H9 (cell line): ENCODE data around the gene PMEPA1. TPM values are rescaled to one million over a fixed set of nuclear protein-coding genes. Genes with fewer than 3 reads are reported as not detected.

Source experiments
- DNase-seq: peaks from one replicate; pipeline ENCODE4 v3.0.0-alpha.2; 2017
- H2AFZ ChIP-seq: one replicate; pipeline ENCODE4 v1.6.1; 2013; ENCODE audit warnings: mild to moderate bottlenecking, low read length, control low read depth, moderate library complexity
- H2AK5ac ChIP-seq: 2 replicates; pipeline ENCODE4 v1.6.1; 2013; ENCODE audit warnings: low read length, control low read depth, mixed read lengths; ENCODE audit not compliant: insufficient read length
- H2BK120ac ChIP-seq: one replicate; pipeline ENCODE4 v1.6.1; 2013; ENCODE audit warnings: low read depth, mild to moderate bottlenecking, low read length, control low read depth, inconsistent platforms; ENCODE audit not compliant: poor library complexity, severe bottlenecking
- H2BK12ac ChIP-seq: 2 replicates; pipeline ENCODE4 v1.6.1; 2013; ENCODE audit warnings: low read length, control low read depth, mixed read lengths, low read depth; ENCODE audit not compliant: insufficient read length
- H2BK15ac ChIP-seq: 2 replicates; pipeline ENCODE4 v1.6.1; 2013; ENCODE audit warnings: low read depth, low read length, control low read depth
- H2BK20ac ChIP-seq: one replicate; pipeline ENCODE4 v1.6.1; 2013; ENCODE audit warnings: low read depth, mild to moderate bottlenecking, low read length, control low read depth, inconsistent platforms; ENCODE audit not compliant: poor library complexity, severe bottlenecking
- H2BK5ac ChIP-seq: 2 replicates; pipeline ENCODE4 v1.6.1; 2013; ENCODE audit warnings: low read length, control low read depth, mixed read lengths; ENCODE audit not compliant: insufficient read length
- H3K14ac ChIP-seq: 2 replicates; pipeline ENCODE4 v1.6.1; 2013; ENCODE audit warnings: low read length, control low read depth; ENCODE audit not compliant: insufficient read depth
- H3K18ac ChIP-seq: 2 replicates; pipeline ENCODE4 v1.6.1; 2013; ENCODE audit warnings: low read depth, mild to moderate bottlenecking, mixed read lengths, low read length, control low read depth; ENCODE audit not compliant: insufficient read length
- H3K23ac ChIP-seq: 2 replicates; pipeline ENCODE4 v1.6.1; 2013; ENCODE audit warnings: low read length, control low read depth, mixed read lengths, low read depth; ENCODE audit not compliant: insufficient read length
- H3K23me2 ChIP-seq: 2 replicates; pipeline ENCODE4 v1.6.1; 2013; ENCODE audit warnings: low read depth, mild to moderate bottlenecking, mixed read lengths, low read length, control low read depth; ENCODE audit not compliant: insufficient read length, poor library complexity, severe bottlenecking
- H3K27ac ChIP-seq: 2 replicates; pipeline ENCODE4 v1.5.1; 2013; ENCODE audit warnings: low read length, control low read depth, mixed read lengths, low read depth; ENCODE audit not compliant: insufficient read length
- H3K27me3 ChIP-seq: 2 replicates; pipeline ENCODE4 v1.6.1; 2013; ENCODE audit warnings: low read length, control low read depth, inconsistent platforms; ENCODE audit not compliant: insufficient read depth
- H3K4ac ChIP-seq: 2 replicates; pipeline ENCODE4 v1.6.1; 2013; ENCODE audit warnings: low read depth, mild to moderate bottlenecking, control low read depth, inconsistent platforms, low read length, moderate library complexity
- H3K4me1 ChIP-seq: 2 replicates; pipeline ENCODE4 v1.6.1; 2013; ENCODE audit warnings: low read length, control low read depth, inconsistent platforms; ENCODE audit not compliant: insufficient read depth
- H3K4me2 ChIP-seq: 2 replicates; pipeline ENCODE4 v1.6.1; 2013; ENCODE audit warnings: low read length, control low read depth, mixed read lengths; ENCODE audit not compliant: insufficient read length, insufficient read depth
- H3K56ac ChIP-seq: 2 replicates; pipeline ENCODE4 v1.6.1; 2013; ENCODE audit warnings: low read depth, mild to moderate bottlenecking, mixed read lengths, low read length, control low read depth; ENCODE audit not compliant: insufficient read length
- H3K79me1 ChIP-seq: 2 replicates; pipeline ENCODE4 v1.6.1; 2013; ENCODE audit warnings: low read depth, mild to moderate bottlenecking, moderate library complexity, low read length, control low read depth, inconsistent platforms; ENCODE audit not compliant: insufficient read depth, poor library complexity, severe bottlenecking
- H3K79me2 ChIP-seq: 2 replicates; pipeline ENCODE4 v1.6.1; 2013; ENCODE audit warnings: low read length, control low read depth, inconsistent platforms; ENCODE audit not compliant: insufficient read depth
- H3K9ac ChIP-seq: 2 replicates; pipeline ENCODE4 v1.6.1; 2013; ENCODE audit warnings: low read length, control low read depth, mixed read lengths; ENCODE audit not compliant: insufficient read length; ENCODE audit errors: extremely low read depth
- H3K9me3 ChIP-seq: one replicate; pipeline ENCODE4 v1.6.1; 2013; ENCODE audit warnings: low read depth, low read length, inconsistent platforms; ENCODE audit not compliant: control insufficient read depth
- H3T11ph ChIP-seq: one replicate; pipeline ENCODE4 v1.6.1; 2013; ENCODE audit warnings: mild to moderate bottlenecking, low read length, control low read depth, inconsistent platforms
- H4K20me1 ChIP-seq: one replicate; pipeline ENCODE4 v1.6.1; 2013; ENCODE audit not compliant: control insufficient read depth, insufficient read length, insufficient read depth
- H4K5ac ChIP-seq: 2 replicates; pipeline ENCODE4 v1.6.1; 2013; ENCODE audit warnings: low read depth, mild to moderate bottlenecking, mixed read lengths, low read length, control low read depth; ENCODE audit not compliant: insufficient read length
- H4K8ac ChIP-seq: replicated peaks from 2 replicates; pipeline ENCODE4 v1.6.1; 2013; ENCODE audit warnings: low read length, control low read depth, mixed read lengths, low read depth; ENCODE audit not compliant: insufficient read length
- H4K91ac ChIP-seq: 2 replicates; pipeline ENCODE4 v1.6.1; 2013; ENCODE audit warnings: low read depth, mild to moderate bottlenecking, moderate library complexity, mixed read lengths, low read length, control low read depth; ENCODE audit not compliant: insufficient read length
- H3K27ac Mint-ChIP-seq, 3 experiments: 2 replicates in 2 of 3; 3 replicates in 1 of 3; pipeline ENCODE4 v1.8.0; 2020 to 2021; ENCODE audit warnings: mixed read lengths in 3 of 3, mild to moderate bottlenecking in 1 of 3, moderate library complexity in 1 of 3
- H3K27me3 Mint-ChIP-seq: 2 replicates; pipeline ENCODE4 v1.8.0; 2021; ENCODE audit warnings: low read depth, mild to moderate bottlenecking, moderate library complexity, mixed read lengths
- H3K36me3 Mint-ChIP-seq, 3 experiments: 2 replicates in 2 of 3; 3 replicates in 1 of 3; pipeline ENCODE4 v1.8.0; 2020 to 2021; ENCODE audit warnings: low read depth in 3 of 3, mixed read lengths in 3 of 3; ENCODE audit not compliant: insufficient read depth in 1 of 3
- H3K4me1 Mint-ChIP-seq, 2 experiments: 2 replicates each; pipeline ENCODE4 v1.8.0; 2020; ENCODE audit warnings: mixed read lengths in 2 of 2
- H3K4me3 Mint-ChIP-seq, 2 experiments: 2 replicates in 1 of 2; 3 replicates in 1 of 2; pipeline ENCODE4 v1.8.0; 2020 to 2021; ENCODE audit warnings: mild to moderate bottlenecking in 2 of 2, mixed read lengths in 2 of 2, moderate library complexity in 1 of 2
- H3K9me3 Mint-ChIP-seq, 2 experiments: 2 replicates in 1 of 2; 3 replicates in 1 of 2; pipeline ENCODE4 v1.8.0; 2020; ENCODE audit warnings: mild to moderate bottlenecking in 2 of 2, mixed read lengths in 2 of 2, moderate library complexity in 1 of 2
- WGBS: extraction: QIAGEN DNeasy Blood & Tissue Kit; methylation state at CpG from one replicate; pipeline ENCODE4 v1.1.7; 2013; ENCODE audit warnings: missing lambda C conversion rate, low lambda C conversion rate, mixed read lengths; ENCODE audit not compliant: insufficient read length; ENCODE audit errors: extremely low coverage; 5-methylcytosine and 5-hydroxymethylcytosine counted together
- total RNA-seq: library from RNA; stranded (reverse); gene quantifications from 2 replicates; pipeline ENCODE4 v1.2.1, GENCODE V29; 2021
- TF ChIP-seq, protein P1 (sequence below): fragments of 200-600 bp; sonication (generic); conservative IDR thresholded peaks from 3 replicates; pipeline ENCODE4 v1.8.0; 2021; ENCODE audit warnings: antibody characterized with exemption, mild to moderate bottlenecking

The PMEPA1 gene
- total RNA-seq, 1 experiment from 2014 or later = 34.6 TPM

DNA sequence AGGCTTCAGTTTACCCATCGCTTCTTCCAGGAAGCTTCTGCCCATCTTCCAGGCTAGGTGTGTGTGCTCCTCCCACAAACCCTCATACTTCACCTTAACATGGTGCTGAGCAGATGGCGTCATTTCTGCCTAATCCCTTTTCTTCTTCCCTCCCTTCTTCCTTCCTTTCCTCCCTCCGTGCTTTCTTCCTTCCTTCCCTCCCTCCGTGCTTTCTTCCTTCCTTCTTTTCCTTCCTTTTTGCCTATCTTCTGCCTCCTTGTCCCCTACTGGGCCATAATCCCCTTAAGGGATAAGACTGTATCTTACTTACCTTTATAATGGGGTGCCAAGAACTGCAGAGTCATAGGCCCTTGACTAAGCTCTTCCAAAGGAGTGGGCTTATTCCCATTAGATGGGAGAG lies 27.5 kb upstream of the PMEPA1 start:
- Histone ChIP-seq H4K5ac (no peak overlapping the region), H3K79me1 (no peaks in the 10 kb centered on the region), H2BK120ac (no peak overlapping the region), H3K79me2 (no peaks in the 10 kb centered on the region), H2AK5ac (no peak overlapping the region), H3K9ac (no peak overlapping the region), H4K20me1 (no peaks in the 10 kb centered on the region), H2BK5ac (no peak overlapping the region), H4K91ac (no peak overlapping the region), H4K8ac (no peak overlapping the region), H3K23me2 (no peaks in the 10 kb centered on the region), H3K27me3 (no peaks in the 10 kb centered on the region), H3K56ac (no peak overlapping the region), H3K23ac (no peak overlapping the region), H3K18ac (no peak overlapping the region), H3K27ac (no peak overlapping the region), H2BK12ac (no peak overlapping the region), H2BK20ac (no peak overlapping the region), H3K14ac (no peak overlapping the region), H3K9me3 (no peaks in the 10 kb centered on the region), H2BK15ac (no peak overlapping the region), H3K4me1 (no peaks in the 10 kb centered on the region), H2AFZ (no peak overlapping the region), H3K4ac (no peak overlapping the region), H3T11ph (no peak overlapping the region), H3K4me2 (no peak overlapping the region)
- Mint-ChIP-seq H3K4me3 (no peak overlapping the region), H3K27me3 (peaks cover 8% of the 10 kb centered on the region), H3K27ac (no peak overlapping the region), H3K9me3 (no peaks in the 10 kb centered on the region; a peak in 1 of 5 replicates), H3K4me1 (peaks cover 44 to 46% of the 10 kb centered on the region in 2 experiments), H3K36me3 (no peaks in the 10 kb centered on the region)
- TF ChIP-seq, protein P1, sequence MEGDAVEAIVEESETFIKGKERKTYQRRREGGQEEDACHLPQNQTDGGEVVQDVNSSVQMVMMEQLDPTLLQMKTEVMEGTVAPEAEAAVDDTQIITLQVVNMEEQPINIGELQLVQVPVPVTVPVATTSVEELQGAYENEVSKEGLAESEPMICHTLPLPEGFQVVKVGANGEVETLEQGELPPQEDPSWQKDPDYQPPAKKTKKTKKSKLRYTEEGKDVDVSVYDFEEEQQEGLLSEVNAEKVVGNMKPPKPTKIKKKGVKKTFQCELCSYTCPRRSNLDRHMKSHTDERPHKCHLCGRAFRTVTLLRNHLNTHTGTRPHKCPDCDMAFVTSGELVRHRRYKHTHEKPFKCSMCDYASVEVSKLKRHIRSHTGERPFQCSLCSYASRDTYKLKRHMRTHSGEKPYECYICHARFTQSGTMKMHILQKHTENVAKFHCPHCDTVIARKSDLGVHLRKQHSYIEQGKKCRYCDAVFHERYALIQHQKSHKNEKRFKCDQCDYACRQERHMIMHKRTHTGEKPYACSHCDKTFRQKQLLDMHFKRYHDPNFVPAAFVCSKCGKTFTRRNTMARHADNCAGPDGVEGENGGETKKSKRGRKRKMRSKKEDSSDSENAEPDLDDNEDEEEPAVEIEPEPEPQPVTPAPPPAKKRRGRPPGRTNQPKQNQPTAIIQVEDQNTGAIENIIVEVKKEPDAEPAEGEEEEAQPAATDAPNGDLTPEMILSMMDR = no peak
- no peak for DNase-seq
- no CpG with 5 or more reads among the region's 4 CpGs for WGBS
